Neural progenitor cell (in vitro differentiated cells): ENCODE results near the gene SPTLC1. TPM values are rescaled to one million over a fixed set of nuclear protein-coding genes. Genes with fewer than 3 reads are reported as not detected.
"Not testable (repeated sequence)": the region's sequence is repeated elsewhere in the genome, so short reads cannot be mapped to it uniquely, and the experiment has no call there.

Source experiments
- DNase-seq: peaks from one replicate; pipeline ENCODE4 v3.0.0-alpha.2; 2016; ENCODE audit warnings: low spot score
- H2AFZ ChIP-seq: fragments of 200-600 bp; sonication (generic); replicated peaks from 2 replicates; pipeline ENCODE4 v1.6.1; 2016; ENCODE audit warnings: antibody characterized with exemption
- H3F3A ChIP-seq: fragments of 200-600 bp; sonication (generic); 2 replicates; pipeline ENCODE4 v1.6.1; 2016; ENCODE audit warnings: antibody characterized with exemption, low read depth
- H3K27ac ChIP-seq: fragments of 200-600 bp; sonication (generic); 2 replicates; pipeline ENCODE4 v1.5.1; 2016; ENCODE audit warnings: mild to moderate bottlenecking
- H3K27me3 ChIP-seq: fragments of 200-600 bp; sonication (generic); 2 replicates; pipeline ENCODE4 v1.6.1; 2016; ENCODE audit warnings: mild to moderate bottlenecking, moderate library complexity
- H3K36me3 ChIP-seq: fragments of 200-600 bp; sonication (generic); 2 replicates; pipeline ENCODE4 v1.5.1; 2016
- H3K4me1 ChIP-seq: fragments of 200-600 bp; sonication (generic); 2 replicates; pipeline ENCODE4 v1.6.1; 2016; ENCODE audit warnings: mixed run types
- H3K4me2 ChIP-seq: fragments of 200-600 bp; sonication (generic); 2 replicates; pipeline ENCODE4 v1.6.1; 2016
- H3K4me3 ChIP-seq: fragments of 200-600 bp; sonication (generic); 2 replicates; pipeline ENCODE4 v1.5.1; 2016
- H3K79me2 ChIP-seq: fragments of 200-600 bp; sonication (generic); 2 replicates; pipeline ENCODE4 v1.6.1; 2016; ENCODE audit warnings: low read depth
- H3K9ac ChIP-seq: fragments of 200-600 bp; sonication (generic); 2 replicates; pipeline ENCODE4 v1.6.1; 2016
- H3K9me3 ChIP-seq: fragments of 200-600 bp; sonication (generic); 2 replicates; pipeline ENCODE4 v1.5.1; 2016; ENCODE audit warnings: low read depth
- H4K20me1 ChIP-seq: fragments of 200-600 bp; sonication (generic); 2 replicates; pipeline ENCODE4 v1.6.1; 2016; ENCODE audit warnings: low read depth
- H3K27ac Mint-ChIP-seq: 3 replicates; pipeline ENCODE4 v1.8.0; 2021; ENCODE audit warnings: mixed read lengths
- H3K27me3 Mint-ChIP-seq: 2 replicates; pipeline ENCODE4 v1.8.0; 2022; ENCODE audit warnings: low read depth, mild to moderate bottlenecking, inconsistent platforms, moderate library complexity, mixed read lengths; ENCODE audit not compliant: insufficient read depth
- H3K36me3 Mint-ChIP-seq: 3 replicates; pipeline ENCODE4 v1.8.0; 2021; ENCODE audit warnings: mixed read lengths
- H3K4me1 Mint-ChIP-seq: 3 replicates; pipeline ENCODE4 v1.8.0; 2021; ENCODE audit warnings: mixed read lengths
- H3K4me3 Mint-ChIP-seq: 3 replicates; pipeline ENCODE4 v1.8.0; 2021; ENCODE audit warnings: mild to moderate bottlenecking, moderate library complexity, mixed read lengths
- H3K9me3 Mint-ChIP-seq: 3 replicates; pipeline ENCODE4 v1.8.0; 2020; ENCODE audit warnings: mixed read lengths
- EZH2 ChIP-seq: fragments of 200-600 bp; sonication (generic); IDR thresholded peaks from 2 replicates; pipeline ENCODE4 v1.6.1; 2017; ENCODE audit warnings: antibody characterized with exemption, mild to moderate bottlenecking, moderate library complexity
- EZH2phosphoT487 ChIP-seq: fragments of 200-600 bp; sonication (generic); IDR thresholded peaks from 2 replicates; pipeline ENCODE4 v1.6.1; 2017; ENCODE audit warnings: antibody characterized with exemption
- total RNA-seq: library from RNA; depleted of rRNA; stranded (reverse); fragments of >200 nt; gene quantifications from 2 replicates; pipeline ENCODE4 v1.2.3, GENCODE V29; 2015; ENCODE audit warnings: low replicate concordance
- TF ChIP-seq, protein P1 (sequence below): fragments of 200-600 bp; sonication (generic); IDR thresholded peaks from 2 replicates; pipeline ENCODE4 v1.5.1; 2017; ENCODE audit warnings: antibody characterized with exemption, mild to moderate bottlenecking

Gene SPTLC1
- total RNA-seq, 1 donor from 2014 or later = 119 TPM

DNA sequence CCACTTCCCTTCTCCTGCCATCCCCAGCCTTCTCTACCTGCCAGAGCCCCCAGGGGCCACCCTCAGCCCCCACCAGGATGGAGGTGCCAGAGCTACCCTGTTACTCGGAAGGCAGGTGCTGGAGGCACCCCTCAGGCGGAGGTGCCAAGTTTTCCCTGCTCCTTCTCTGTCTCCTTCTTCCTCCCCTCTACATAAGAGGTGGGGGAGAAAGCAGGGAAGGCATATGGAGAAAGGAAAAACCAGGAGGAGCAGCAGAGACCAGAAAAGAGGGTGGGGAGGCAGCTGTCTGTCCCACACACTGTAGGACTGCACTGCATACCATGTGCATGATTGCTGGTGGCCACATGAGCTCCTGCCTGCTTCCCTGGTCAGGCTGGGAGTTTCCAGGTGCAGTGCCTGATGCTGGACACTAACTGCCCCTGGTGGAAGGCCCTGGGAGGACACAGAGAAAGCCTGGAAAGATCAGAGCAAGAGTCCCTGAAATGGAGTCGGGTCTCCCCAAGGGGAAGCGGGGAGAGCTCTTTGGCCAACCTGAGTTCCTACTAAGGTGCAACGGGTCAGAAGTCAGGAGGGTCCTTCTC is 23.8 kb upstream of the SPTLC1 start:
- not testable (repeated sequence) for H3K4me2 ChIP-seq, H4K20me1 ChIP-seq, H3K27ac ChIP-seq, H3K36me3 Mint-ChIP-seq, H3K9me3 Mint-ChIP-seq, H3K36me3 ChIP-seq, H3K9me3 ChIP-seq, H3F3A ChIP-seq, H2AFZ ChIP-seq, H3K9ac ChIP-seq, H3K4me1 ChIP-seq, H3K4me3 ChIP-seq, H3K79me2 ChIP-seq
- Mint-ChIP-seq H3K4me1 (peaks cover 12% of the 10 kb centered on the region), H3K4me3 (peak overlapping the region; percentile 33), H3K27me3 (peaks cover 30% of the 10 kb centered on the region), H3K27ac (peak overlapping the region; percentile 66)
- TF ChIP-seq, protein P1, sequence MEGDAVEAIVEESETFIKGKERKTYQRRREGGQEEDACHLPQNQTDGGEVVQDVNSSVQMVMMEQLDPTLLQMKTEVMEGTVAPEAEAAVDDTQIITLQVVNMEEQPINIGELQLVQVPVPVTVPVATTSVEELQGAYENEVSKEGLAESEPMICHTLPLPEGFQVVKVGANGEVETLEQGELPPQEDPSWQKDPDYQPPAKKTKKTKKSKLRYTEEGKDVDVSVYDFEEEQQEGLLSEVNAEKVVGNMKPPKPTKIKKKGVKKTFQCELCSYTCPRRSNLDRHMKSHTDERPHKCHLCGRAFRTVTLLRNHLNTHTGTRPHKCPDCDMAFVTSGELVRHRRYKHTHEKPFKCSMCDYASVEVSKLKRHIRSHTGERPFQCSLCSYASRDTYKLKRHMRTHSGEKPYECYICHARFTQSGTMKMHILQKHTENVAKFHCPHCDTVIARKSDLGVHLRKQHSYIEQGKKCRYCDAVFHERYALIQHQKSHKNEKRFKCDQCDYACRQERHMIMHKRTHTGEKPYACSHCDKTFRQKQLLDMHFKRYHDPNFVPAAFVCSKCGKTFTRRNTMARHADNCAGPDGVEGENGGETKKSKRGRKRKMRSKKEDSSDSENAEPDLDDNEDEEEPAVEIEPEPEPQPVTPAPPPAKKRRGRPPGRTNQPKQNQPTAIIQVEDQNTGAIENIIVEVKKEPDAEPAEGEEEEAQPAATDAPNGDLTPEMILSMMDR = peak; percentile 18
- H3K27me3 ChIP-seq = peaks cover 38% of the 10 kb centered on the region
- peak; percentile 13 for DNase-seq

DNA sequence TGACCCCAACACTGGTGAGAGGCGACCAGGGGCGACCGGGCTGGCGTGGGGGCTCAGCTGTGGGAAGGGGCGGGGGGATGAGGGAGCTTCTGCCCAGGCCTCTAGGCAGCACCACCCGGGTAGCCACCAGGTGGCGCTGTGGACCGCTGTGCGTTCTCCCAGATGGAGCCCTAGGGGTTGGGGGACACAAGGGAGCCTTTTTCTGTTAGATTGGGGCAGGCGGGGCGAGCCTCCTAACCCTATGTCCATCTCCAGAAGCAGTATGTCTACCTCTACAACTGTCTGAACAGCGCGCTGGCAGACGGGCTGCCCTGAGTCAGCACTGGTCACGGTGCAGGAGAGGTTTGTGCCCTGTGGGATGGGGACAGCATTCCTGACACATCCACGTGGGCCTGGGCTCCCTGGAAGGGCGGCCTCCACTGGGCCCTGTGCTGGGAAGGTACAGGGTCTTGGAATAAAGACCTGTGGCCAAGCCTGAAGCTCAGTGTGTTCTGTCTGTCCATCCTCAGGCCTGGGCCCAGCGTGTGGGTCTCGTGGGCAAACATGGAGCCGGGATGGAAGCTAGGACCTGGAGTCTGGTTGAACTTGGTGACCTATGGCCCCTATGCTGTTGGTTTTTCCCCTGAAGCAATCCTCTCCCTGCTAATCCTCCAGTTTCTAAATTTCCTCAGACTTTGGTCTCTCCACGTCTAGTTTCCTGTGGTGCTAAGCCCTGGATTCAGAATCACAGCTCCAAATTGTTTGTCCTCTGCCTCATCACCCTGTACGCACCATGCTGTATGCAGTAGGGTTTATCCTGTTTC is 23.1 kb upstream of the SPTLC1 start:
- Histone ChIP-seq H4K20me1 (no peaks in the 10 kb centered on the region), H3K27me3 (peaks cover 35% of the 10 kb centered on the region), H3K4me3 (no peak overlapping the region), H2AFZ (peak overlapping the region; percentile 56), H3F3A (peaks cover 5% of the 10 kb centered on the region), H3K4me1 (no peaks in the 10 kb centered on the region), H3K9ac (no peak overlapping the region), H3K4me2 (peak overlapping the region; percentile 50), H3K79me2 (no peaks in the 10 kb centered on the region), H3K36me3 (no peaks in the 10 kb centered on the region), H3K27ac (no peak overlapping the region), H3K9me3 (no peaks in the 10 kb centered on the region)
- Mint-ChIP-seq H3K4me3 (no peak overlapping the region), H3K27me3 (peaks cover 35% of the 10 kb centered on the region), H3K27ac (peak overlapping the region; percentile 66), H3K9me3 (peaks cover 2% of the 10 kb centered on the region), H3K4me1 (peaks cover 16% of the 10 kb centered on the region), H3K36me3 (no peaks in the 10 kb centered on the region)
- peak; percentile 91 for DNase-seq
- TF ChIP-seq, protein P1 = peak; percentile 93
- TF ChIP-seq EZH2 = no peak

DNA sequence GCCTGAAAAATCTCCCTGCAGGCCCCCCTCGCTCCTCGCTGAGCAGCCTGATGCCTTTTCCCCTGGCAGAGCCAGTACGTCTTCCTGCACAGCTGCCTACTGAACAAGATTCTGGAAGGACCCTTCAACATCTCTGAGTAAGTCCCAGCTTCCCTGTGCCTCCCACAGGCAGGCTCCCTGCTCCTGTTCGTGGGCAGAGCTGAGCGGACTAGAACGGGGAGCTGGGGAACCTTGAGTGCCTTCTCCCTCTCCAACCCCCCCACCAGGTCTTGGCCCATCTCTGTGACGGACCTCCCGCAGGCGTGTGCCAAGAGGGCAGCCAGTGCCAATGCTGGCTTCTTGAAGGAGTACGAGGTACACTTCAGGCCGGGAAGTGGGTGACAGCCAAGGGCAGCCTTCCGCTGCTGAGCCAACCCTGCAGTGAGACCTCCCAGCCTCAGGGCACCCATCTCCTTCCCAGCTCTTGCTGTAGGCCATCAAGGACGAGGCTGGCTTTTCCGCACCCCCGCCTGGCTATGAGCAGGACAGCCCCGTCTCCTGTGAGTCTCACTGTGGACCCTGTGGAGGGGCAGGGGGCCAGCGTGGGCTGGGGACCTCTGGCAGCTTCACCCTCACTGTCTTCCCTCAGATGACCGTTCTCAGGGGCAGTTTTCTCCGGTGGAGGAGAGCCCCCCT is 21.1 kb upstream of the SPTLC1 start:
- Mint-ChIP-seq H3K27ac (peak overlapping the region; percentile 42), H3K9me3 (peaks cover 5% of the 10 kb centered on the region), H3K4me1 (peaks cover 16% of the 10 kb centered on the region), H3K36me3 (no peaks in the 10 kb centered on the region), H3K4me3 (no peak overlapping the region), H3K27me3 (peaks cover 25% of the 10 kb centered on the region)
- Histone ChIP-seq H3K27ac (no peak overlapping the region), H3K4me1 (no peaks in the 10 kb centered on the region), H3K36me3 (no peaks in the 10 kb centered on the region), H4K20me1 (no peaks in the 10 kb centered on the region), H2AFZ (no peak overlapping the region), H3K9me3 (no peaks in the 10 kb centered on the region), H3K27me3 (peaks cover 17% of the 10 kb centered on the region), H3K4me3 (no peak overlapping the region), H3K79me2 (no peaks in the 10 kb centered on the region), H3K9ac (no peak overlapping the region), H3F3A (peaks cover 5% of the 10 kb centered on the region), H3K4me2 (no peak overlapping the region)
- no peak for DNase-seq
- TF ChIP-seq, protein P1 = no peak
- no peak for TF ChIP-seq EZH2
- TF ChIP-seq EZH2phosphoT487 = no peak
